SU-DHL-6 (cell line): ENCODE data around the gene NXN.

Experiments used
- H2AFZ ChIP-seq: fragments of 200-600 bp; sonication (generic); 2 replicates; pipeline ENCODE4 v1.6.1; 2014; ENCODE audit warnings: low read depth, mild to moderate bottlenecking, moderate library complexity, mixed read lengths, antibody characterized with exemption, low read length; ENCODE audit not compliant: severe bottlenecking
- H3F3A ChIP-seq: fragments of 200-600 bp; shearing (Covaris generic); 2 replicates; pipeline ENCODE4 v1.6.0; 2016; ENCODE audit warnings: antibody characterized with exemption, mild to moderate bottlenecking; ENCODE audit not compliant: insufficient read depth
- H3K27ac ChIP-seq: fragments of 200-600 bp; sonication (generic); 2 replicates; pipeline ENCODE4 v1.5.1; 2016; ENCODE audit warnings: low read depth, mild to moderate bottlenecking, low read length, moderate library complexity, mixed read lengths
- H3K27me3 ChIP-seq: fragments of 200-600 bp; sonication (generic), shearing (Covaris generic); 2 replicates; pipeline ENCODE4 v1.6.0; 2014; ENCODE audit warnings: mild to moderate bottlenecking, low read length
- H3K36me3 ChIP-seq: fragments of 200-600 bp; sonication (generic); 2 replicates; pipeline ENCODE4 v1.6.1; 2014; ENCODE audit warnings: mild to moderate bottlenecking, low read length, mixed read lengths
- H3K4me2 ChIP-seq: fragments of 300-600, 200-600 bp; shearing (Covaris generic), sonication (generic); 2 replicates; pipeline ENCODE4 v1.6.0; 2014; ENCODE audit warnings: low read length, low read depth, mild to moderate bottlenecking; ENCODE audit not compliant: poor library complexity, severe bottlenecking
- H3K4me3 ChIP-seq: fragments of 200-600 bp; sonication (generic); 2 replicates; pipeline ENCODE4 v1.5.1; 2014; ENCODE audit warnings: antibody characterized with exemption, low read length, mild to moderate bottlenecking, mixed read lengths; ENCODE audit not compliant: insufficient read depth, poor library complexity, severe bottlenecking
- H3K79me2 ChIP-seq: fragments of 200-600 bp; sonication (generic); 2 replicates; pipeline ENCODE4 v1.6.1; 2014; ENCODE audit warnings: mild to moderate bottlenecking, low read length, moderate library complexity; ENCODE audit not compliant: insufficient read depth
- H3K9ac ChIP-seq: fragments of 200-600 bp; sonication (generic); 2 replicates; pipeline ENCODE4 v1.7.0; 2014; ENCODE audit warnings: mild to moderate bottlenecking, low read length
- H3K9me2 ChIP-seq: fragments of 200-600 bp; sonication (generic); replicated peaks from 2 replicates; pipeline ENCODE4 v1.6.1; 2014; ENCODE audit warnings: low read length; ENCODE audit not compliant: insufficient read depth
- H3K9me3 ChIP-seq: fragments of 200-600 bp; sonication (generic); 2 replicates; pipeline ENCODE4 v1.6.1; 2014; ENCODE audit warnings: low read length, mixed read lengths; ENCODE audit not compliant: insufficient read depth
- H4K20me1 ChIP-seq: fragments of 200-600 bp; sonication (generic); 2 replicates; pipeline ENCODE4 v1.6.1; 2014; ENCODE audit warnings: low read depth, mild to moderate bottlenecking, antibody characterized with exemption, low read length, moderate library complexity, mixed read lengths
- EZH2phosphoT487 ChIP-seq: fragments of 200-600 bp; sonication (generic), shearing (Covaris generic); conservative IDR thresholded peaks from 2 replicates; pipeline ENCODE4 v1.6.1; 2018; ENCODE audit warnings: mild to moderate bottlenecking, antibody characterized with exemption, low read length, moderate library complexity, mixed read lengths
- TF ChIP-seq, protein P1 (sequence below): fragments of 200-600 bp; sonication (generic); IDR thresholded peaks from one replicate; pipeline ENCODE4 v1.5.1; 2017; ENCODE audit warnings: antibody characterized with exemption, mild to moderate bottlenecking, low read length, moderate library complexity; ENCODE audit not compliant: insufficient read depth, poor library complexity, severe bottlenecking

Gene NXN

GRCh38 chr17:981292-981658, 1.7 kb upstream of the NXN start:
- Histone ChIP-seq H3K36me3 (no peaks in the 10 kb centered on the region), H3K4me3 (no peak overlapping the region), H3K9ac (no peak overlapping the region), H3K4me2 (peak overlapping the region; percentile 73), H2AFZ (no peak overlapping the region), H3K9me2 (no peaks in the 10 kb centered on the region), H3K27ac (no peak overlapping the region), H3F3A (peaks cover 14% of the 10 kb centered on the region; the same call in 1 of the 2 replicates), H3K9me3 (no peaks in the 10 kb centered on the region), H4K20me1 (no peaks in the 10 kb centered on the region; the same call in 1 of the 2 replicates), H3K27me3 (no peaks in the 10 kb centered on the region), H3K79me2 (no peaks in the 10 kb centered on the region)
- TF ChIP-seq EZH2phosphoT487: no peak
- TF ChIP-seq, protein P1, sequence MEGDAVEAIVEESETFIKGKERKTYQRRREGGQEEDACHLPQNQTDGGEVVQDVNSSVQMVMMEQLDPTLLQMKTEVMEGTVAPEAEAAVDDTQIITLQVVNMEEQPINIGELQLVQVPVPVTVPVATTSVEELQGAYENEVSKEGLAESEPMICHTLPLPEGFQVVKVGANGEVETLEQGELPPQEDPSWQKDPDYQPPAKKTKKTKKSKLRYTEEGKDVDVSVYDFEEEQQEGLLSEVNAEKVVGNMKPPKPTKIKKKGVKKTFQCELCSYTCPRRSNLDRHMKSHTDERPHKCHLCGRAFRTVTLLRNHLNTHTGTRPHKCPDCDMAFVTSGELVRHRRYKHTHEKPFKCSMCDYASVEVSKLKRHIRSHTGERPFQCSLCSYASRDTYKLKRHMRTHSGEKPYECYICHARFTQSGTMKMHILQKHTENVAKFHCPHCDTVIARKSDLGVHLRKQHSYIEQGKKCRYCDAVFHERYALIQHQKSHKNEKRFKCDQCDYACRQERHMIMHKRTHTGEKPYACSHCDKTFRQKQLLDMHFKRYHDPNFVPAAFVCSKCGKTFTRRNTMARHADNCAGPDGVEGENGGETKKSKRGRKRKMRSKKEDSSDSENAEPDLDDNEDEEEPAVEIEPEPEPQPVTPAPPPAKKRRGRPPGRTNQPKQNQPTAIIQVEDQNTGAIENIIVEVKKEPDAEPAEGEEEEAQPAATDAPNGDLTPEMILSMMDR: no peak

- H2AFZ ChIP-seq: no peak overlapping the region
- H4K20me1 ChIP-seq: no peaks in the 10 kb centered on the region; the same call in 1 of the 2 replicates
- peaks cover 14% of the 10 kb centered on the region; the same call in 1 of the 2 replicates for H3F3A ChIP-seq
- H3K4me3 ChIP-seq: no peak overlapping the region
- TF ChIP-seq EZH2phosphoT487: 0 out of 2 replicates have a peak, but pooled peaks have one; percentile 44
- TF ChIP-seq, protein P1: peak; percentile 24
- H3K79me2 ChIP-seq: no peaks in the 10 kb centered on the region
- H3K27ac ChIP-seq: no peak overlapping the region
- H3K27me3 ChIP-seq: no peaks in the 10 kb centered on the region
- H3K4me2 ChIP-seq: peak overlapping the region; percentile 73
- no peaks in the 10 kb centered on the region for H3K36me3 ChIP-seq
- H3K9me3 ChIP-seq: no peaks in the 10 kb centered on the region
- 0 out of 2 replicates have a peak overlapping the region, but pooled peaks have one; percentile 8 for H3K9ac ChIP-seq
- no peaks in the 10 kb centered on the region for H3K9me2 ChIP-seq
These were observed 1.1 kb upstream of the NXN start for GRCh38 chr17:980406-981291.

GRCh38 chr17:979212-979538, 401 bp downstream of the NXN start:
- Histone ChIP-seq H3K9me2 (no peaks in the 10 kb centered on the region), H3K27me3 (no peaks in the 10 kb centered on the region), H3K36me3 (no peaks in the 10 kb centered on the region), H3K9ac (no peak overlapping the region; the same call in 1 of the 2 replicates), H3K4me3 (peak overlapping the region; percentile 69), H4K20me1 (no peaks in the 10 kb centered on the region; the same call in 1 of the 2 replicates), H3K79me2 (no peaks in the 10 kb centered on the region), H3K4me2 (peak overlapping the region; percentile 73), H2AFZ (no peak overlapping the region), H3K27ac (no peak overlapping the region), H3K9me3 (no peaks in the 10 kb centered on the region), H3F3A (peaks cover 14% of the 10 kb centered on the region; the same call in 1 of the 2 replicates)
- TF ChIP-seq, protein P1: no peak
- TF ChIP-seq EZH2phosphoT487: no peak
